ENCODE measurements around the gene TRMT1. TPM values are rescaled to one million over a fixed set of nuclear protein-coding genes. Genes with fewer than 3 reads are reported as not detected.

Gene TRMT1
- total RNA-seq, 1 donor from 2014 or later, result 15.8 TPM

GRCh38 chr19:13127811-13128575, 11.5 kb upstream of the TRMT1 start:
- DNase-seq (ENCODE audit: low spot score) (no peak), ATAC-seq (no peak)

DNA sequence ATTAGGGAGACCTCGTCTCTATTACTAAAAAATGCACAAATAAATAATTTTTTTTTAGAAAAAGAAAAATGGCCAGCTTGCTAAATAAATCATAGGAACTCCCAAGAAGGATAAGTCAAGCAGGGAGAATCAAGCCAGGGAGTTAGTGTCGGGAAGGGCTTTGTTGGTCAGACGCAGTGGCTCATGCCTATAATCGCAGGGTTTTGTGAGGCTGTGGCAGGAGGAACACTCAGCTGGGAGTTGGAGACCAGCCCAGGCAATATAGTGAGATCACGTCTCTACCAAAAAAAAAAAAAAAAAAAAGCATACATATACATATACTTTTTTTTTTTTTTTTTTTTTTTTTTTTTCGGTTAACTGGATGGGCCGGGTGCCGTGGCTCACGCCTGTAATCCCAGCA, 10.5 kb upstream of the TRMT1 start:
- DNase-seq (ENCODE audit: low spot score) (no peak), ATAC-seq (no peak)

GRCh38 chr19:13122980-13123957, 6.7 kb upstream of the TRMT1 start:
- ATAC-seq (no peak), DNase-seq (ENCODE audit: low spot score) (no peak)

DNA sequence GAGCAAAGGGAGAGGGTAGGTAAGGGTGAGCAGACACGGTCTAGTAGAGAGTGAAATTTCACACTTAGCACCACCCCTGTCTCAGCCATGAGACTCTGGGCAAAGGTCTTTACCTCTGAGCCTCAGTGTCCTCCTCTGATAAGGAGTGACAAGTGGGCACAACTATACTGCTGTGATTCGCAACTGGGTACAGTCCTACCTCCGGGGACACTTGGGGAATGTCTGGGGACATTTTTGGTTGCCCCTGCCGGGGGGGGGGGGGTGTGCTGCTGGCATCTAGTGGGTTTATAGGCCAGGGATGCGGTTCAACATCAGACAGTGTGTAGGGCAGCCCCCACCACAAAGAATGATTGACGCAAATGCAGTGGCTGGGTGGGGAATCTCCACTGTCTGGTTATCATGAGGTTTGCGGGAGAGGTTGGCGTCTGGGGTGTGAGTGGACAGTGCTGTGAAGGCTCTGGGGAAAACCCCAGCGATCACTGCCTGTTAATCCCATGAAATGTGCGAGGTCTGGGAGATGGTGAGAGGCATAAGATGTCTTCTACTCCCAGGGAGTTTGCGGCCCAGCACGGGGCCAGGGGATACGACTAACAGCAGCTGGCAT, 5.8 kb upstream of the TRMT1 start:
- ATAC-seq, result no peak
- DNase-seq (ENCODE audit: low spot score), result no peak

DNA sequence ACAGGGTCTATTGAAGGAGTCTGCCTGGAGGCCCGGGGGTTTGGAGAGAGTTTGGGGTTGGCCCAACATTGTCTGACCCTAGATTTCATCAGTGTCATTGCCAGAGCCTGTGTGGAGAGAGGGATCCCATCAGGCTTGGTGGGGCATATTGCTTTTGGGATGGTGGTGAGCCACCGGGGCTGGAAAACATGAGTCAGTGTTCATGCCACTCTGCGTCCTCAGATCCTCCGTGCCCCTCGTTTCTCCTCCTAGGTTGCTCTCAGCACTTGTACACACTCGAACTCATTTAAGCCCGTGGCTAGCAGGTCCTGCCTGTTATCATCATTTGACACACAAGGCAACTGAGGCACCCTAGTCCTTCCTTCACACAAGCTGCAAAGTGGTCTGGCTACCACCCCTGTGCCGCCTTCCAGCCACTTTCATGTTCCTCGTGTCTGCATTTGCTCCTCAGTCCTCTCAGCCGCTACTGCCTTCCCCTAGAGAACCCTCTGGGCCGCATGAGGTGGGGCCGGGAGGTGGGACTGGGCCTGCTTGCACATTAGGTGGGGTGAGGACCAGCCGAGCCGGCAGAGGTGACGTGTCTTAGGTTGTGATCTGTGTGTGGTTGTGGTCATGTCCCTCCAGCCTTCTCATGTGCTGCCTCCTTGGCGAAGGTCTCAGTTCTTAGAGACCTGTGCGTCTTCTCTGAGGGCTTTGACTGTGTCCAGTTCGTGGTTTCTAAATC, 5.2 kb upstream of the TRMT1 start:
- DNase-seq (ENCODE audit: low spot score) (no peak), ATAC-seq (no peak)

- ATAC-seq (no peak), DNase-seq (ENCODE audit: low spot score) (no peak)
Observed at GRCh38 chr19:13120817-13121216, 4.3 kb upstream of the TRMT1 start.

- no peak for ATAC-seq
- no peak for DNase-seq (ENCODE audit: low spot score)
Observed at GRCh38 chr19:13120031-13120430, 3.5 kb upstream of the TRMT1 start.

DNA sequence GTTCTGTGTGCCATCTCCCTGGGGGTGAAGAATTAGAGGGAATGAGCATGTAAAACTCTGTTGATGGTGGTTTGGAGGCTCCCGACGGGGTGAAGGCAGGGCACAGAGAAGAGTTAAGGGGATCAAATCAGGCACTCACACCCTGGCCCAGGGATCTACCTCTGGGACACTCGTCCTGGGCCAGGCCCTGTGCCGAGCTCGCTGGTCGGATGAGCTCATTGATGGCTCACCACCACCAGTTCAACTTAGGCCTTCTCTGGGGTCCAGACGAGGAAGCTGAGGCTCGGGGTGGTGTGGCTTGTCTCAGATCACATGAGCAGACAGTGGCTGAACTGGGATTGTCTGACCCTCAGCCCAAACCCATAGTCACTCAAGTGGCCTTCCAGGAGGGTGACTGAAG, 3.1 kb upstream of the TRMT1 start:
- ATAC-seq (no peak), DNase-seq (ENCODE audit: low spot score) (no peak)

- DNase-seq (ENCODE audit: low spot score) (peak; percentile 63), ATAC-seq (peak; percentile 29)
Observed at GRCh38 chr19:13118424-13119193, 2.1 kb upstream of the TRMT1 start.

- ATAC-seq (peak; percentile 91), DNase-seq (ENCODE audit: low spot score) (peak; percentile 91)
Observed at GRCh38 chr19:13117772-13118423, 1.4 kb upstream of the TRMT1 start, which contains the start of gene NACC1. Gene NACC1 (plus strand): TSS chr19:13118264. CDS start chr19:13135208, 16,944 bp downstream.

GRCh38 chr19:13117176-13117771, 734 bp upstream of the TRMT1 start:
- ATAC-seq, result peak; percentile 7
- no peak for DNase-seq (ENCODE audit: low spot score)

DNA sequence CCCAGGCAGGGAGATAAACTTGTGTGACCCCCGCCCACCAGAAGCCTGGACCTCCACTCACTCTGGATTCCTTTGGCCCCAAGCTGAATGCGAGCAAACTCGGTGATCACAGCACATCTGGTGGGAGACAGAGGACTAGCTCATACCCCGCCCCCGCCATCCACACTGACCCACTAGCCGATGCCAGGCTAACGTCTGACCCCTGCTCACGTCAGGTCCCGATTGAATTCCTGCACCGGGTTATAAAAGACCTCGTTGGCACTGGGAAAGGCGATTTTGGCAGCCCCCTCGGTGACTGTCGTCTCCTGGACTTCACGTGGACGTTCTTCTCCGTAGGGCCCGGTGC, 631 bp downstream of the TRMT1 start:
- ATAC-seq (no peak), DNase-seq (ENCODE audit: low spot score) (no peak)

DNA sequence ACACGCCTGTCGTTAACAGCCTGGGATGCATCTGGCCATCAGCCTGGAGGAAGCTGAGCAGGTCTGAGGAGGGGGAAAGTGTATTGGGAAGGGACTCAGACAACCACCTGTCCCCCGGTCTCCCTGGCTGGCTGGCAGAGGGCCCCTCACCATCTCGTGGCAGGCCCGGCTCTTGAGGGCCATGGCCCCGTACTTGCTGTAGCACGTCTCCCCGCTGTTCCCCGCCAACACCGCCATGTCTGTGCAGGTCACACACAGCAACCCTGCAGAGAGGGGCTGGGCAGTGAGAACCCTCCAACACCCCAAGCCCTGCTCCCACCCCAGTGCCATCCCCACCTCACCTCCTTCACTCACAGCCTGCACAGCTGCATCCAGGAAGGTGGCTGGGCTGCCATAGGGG, 4.0 kb downstream of the TRMT1 start:
- ATAC-seq, result no peak
- no peak for DNase-seq (ENCODE audit: low spot score)

DNA sequence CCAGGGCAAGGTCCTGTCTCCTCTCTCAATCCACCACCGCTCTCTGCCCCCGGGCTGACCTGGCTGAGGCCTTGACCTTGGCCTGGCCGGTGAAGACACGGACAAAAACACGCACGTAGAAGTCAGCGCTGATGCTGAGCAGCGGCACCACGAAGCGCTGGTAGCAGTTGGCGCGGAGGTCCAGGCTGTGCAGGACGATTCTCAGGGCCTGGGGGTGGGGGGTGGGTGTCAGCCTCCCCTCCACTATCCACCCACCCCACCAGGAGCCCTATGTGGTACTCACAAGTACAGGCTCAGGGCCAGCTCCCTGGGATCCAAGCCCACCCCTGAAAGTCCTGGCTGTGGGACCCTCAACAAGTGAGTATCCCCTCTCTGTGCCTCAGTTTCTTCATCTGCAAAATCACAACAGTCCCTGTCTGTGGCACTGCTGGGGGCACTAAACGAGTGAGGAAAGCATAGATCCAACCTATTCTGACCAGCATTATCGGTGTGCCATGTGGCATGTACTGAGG, 6.4 kb downstream of the TRMT1 start:
- DNase-seq (ENCODE audit: low spot score) (no peak), ATAC-seq (no peak)

- ATAC-seq (no peak), DNase-seq (ENCODE audit: low spot score) (no peak)
Observed at GRCh38 chr19:13109361-13110098, 7.0 kb downstream of the TRMT1 start.

DNA sequence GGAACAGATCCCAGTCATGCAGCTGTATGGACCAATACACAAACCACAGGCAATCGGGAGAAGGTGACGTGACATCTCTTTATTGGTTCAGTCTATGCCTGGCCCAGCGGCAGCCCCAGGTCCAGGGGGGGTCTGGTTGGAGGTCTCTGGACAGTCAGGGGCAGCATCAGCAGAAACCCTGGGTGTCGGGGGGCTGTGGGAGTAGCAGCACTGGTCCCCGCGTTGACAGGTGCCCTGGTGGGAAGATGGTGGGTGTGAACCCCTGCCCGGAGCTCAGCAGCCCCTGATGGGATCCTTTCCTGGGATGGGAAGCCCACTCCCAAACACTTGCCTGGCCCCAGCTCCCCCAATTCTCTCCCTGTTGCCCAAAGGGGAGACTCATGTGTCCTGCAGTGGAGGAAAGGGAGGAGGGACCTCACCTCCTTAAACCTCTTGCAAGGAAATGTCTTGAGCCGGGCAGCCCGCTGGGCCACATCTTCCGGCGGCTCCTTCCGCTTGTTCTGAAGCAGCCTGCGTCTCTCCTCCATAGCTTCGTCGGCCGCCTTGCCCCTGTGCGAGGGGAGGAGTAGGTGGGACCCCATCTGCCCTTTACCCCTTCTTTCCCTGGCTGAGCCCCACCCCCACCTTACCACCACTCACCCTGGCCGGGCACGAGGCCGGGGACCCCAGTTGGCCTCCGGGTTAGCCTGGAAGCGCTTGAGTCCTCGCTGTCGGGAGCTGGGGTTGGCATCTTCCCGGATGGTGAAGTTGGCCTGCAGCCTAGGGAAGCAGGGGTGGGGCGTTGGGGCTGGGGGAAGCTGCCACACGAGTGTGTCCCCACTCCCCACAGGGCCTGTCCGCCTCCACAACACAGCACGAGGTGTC, 11.5 kb downstream of the TRMT1 start:
- ATAC-seq (no peak), DNase-seq (ENCODE audit: low spot score) (no peak)

- ATAC-seq, result peak; percentile 9
- DNase-seq (ENCODE audit: low spot score), result peak; percentile 64
Observed at GRCh38 chr19:13104360-13104847, 12.1 kb downstream of the TRMT1 start.
